ENCODE results near the gene PRX. TPM values are rescaled to one million over a fixed set of nuclear protein-coding genes. Genes with fewer than 3 reads are reported as not detected.

Gene PRX, protein sequence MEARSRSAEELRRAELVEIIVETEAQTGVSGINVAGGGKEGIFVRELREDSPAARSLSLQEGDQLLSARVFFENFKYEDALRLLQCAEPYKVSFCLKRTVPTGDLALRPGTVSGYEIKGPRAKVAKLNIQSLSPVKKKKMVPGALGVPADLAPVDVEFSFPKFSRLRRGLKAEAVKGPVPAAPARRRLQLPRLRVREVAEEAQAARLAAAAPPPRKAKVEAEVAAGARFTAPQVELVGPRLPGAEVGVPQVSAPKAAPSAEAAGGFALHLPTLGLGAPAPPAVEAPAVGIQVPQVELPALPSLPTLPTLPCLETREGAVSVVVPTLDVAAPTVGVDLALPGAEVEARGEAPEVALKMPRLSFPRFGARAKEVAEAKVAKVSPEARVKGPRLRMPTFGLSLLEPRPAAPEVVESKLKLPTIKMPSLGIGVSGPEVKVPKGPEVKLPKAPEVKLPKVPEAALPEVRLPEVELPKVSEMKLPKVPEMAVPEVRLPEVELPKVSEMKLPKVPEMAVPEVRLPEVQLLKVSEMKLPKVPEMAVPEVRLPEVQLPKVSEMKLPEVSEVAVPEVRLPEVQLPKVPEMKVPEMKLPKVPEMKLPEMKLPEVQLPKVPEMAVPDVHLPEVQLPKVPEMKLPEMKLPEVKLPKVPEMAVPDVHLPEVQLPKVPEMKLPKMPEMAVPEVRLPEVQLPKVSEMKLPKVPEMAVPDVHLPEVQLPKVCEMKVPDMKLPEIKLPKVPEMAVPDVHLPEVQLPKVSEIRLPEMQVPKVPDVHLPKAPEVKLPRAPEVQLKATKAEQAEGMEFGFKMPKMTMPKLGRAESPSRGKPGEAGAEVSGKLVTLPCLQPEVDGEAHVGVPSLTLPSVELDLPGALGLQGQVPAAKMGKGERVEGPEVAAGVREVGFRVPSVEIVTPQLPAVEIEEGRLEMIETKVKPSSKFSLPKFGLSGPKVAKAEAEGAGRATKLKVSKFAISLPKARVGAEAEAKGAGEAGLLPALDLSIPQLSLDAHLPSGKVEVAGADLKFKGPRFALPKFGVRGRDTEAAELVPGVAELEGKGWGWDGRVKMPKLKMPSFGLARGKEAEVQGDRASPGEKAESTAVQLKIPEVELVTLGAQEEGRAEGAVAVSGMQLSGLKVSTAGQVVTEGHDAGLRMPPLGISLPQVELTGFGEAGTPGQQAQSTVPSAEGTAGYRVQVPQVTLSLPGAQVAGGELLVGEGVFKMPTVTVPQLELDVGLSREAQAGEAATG (N-terminal part only)
- 1 to 10 TPM; 1.5 to 5.0 (median 2.6) TPM for total RNA-seq

DNA sequence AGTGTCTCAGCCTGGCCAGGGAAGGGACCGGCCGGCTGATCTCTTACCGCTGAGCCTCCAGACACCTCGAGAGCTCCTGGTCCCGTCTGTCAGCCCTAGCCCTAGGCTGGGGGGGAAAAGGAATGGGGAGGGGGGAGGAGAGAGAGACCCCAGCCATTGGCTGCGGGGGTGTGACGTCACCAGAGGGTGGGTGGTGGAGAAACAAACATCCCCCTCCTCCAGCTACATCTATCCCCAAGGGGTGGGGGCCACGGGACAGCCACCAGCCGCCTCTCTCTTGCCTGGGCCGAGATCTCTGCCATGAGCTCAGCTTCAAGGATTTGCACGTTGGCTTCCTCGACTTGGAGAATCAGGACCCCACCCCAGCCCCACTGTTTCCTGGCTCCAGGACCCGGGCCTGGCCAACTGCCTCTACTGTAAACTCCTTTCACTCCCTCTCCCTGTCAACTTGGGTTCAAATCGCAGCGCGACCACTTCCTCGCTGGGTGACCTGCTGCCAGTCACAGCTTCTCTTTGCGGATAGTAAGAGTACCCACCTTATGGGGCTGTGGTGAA is at the start of gene PRX:
TSS of gene PRX (minus strand) at position 88 of the 555 bp plus-strand sequence. CDS start 5,446 bp downstream, outside the sequence.
- WGBS, 2 donors (ENCODE audit: low coverage in 1 of 2): 46 to 63% methylated on average over 5 to 18 of the region's 18 CpGs
- Histone ChIP-seq H3K27me3 (no peaks in the 10 kb centered on the region), H3K27ac (peak within 1 kb of the TSS in 1 of 4 donors; percentile 51), H3K9me3 (no peaks in the 10 kb centered on the region), H3K36me3 (no peaks in the 10 kb centered on the region), H3K4me1 (peaks cover 0 to 11% (median 0%) of the 10 kb centered on the region in 4 donors), H3K4me3 (no peak within 1 kb of the TSS)
- no peak for DNase-seq
- TF ChIP-seq POLR2A (IDR thresholded peaks at IDR 0.05) (no peak), POLR2AphosphoS5 (IDR thresholded peaks at IDR 0.05) (no peak), EP300 (IDR thresholded peaks at IDR 0.05; ENCODE audit: low read depth) (no peak)
- TF ChIP-seq, protein P1, sequence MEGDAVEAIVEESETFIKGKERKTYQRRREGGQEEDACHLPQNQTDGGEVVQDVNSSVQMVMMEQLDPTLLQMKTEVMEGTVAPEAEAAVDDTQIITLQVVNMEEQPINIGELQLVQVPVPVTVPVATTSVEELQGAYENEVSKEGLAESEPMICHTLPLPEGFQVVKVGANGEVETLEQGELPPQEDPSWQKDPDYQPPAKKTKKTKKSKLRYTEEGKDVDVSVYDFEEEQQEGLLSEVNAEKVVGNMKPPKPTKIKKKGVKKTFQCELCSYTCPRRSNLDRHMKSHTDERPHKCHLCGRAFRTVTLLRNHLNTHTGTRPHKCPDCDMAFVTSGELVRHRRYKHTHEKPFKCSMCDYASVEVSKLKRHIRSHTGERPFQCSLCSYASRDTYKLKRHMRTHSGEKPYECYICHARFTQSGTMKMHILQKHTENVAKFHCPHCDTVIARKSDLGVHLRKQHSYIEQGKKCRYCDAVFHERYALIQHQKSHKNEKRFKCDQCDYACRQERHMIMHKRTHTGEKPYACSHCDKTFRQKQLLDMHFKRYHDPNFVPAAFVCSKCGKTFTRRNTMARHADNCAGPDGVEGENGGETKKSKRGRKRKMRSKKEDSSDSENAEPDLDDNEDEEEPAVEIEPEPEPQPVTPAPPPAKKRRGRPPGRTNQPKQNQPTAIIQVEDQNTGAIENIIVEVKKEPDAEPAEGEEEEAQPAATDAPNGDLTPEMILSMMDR (IDR thresholded peaks at IDR 0.05): no peak
- in situ Hi-C loops (cut with MboI; ENCODE audit: low pct_ligation_motif_present in 1 of 4, low pct_unique_long_range_greater_than_20kb in 1 of 4, low sequenced_read_pairs in 3 of 4): loop anchor here in 1 of 4 donors (25.0 kb wide), 1 partner anchor 126 kb away; the partner anchor contains the start of gene AKT2
- intact Hi-C loops (cut with DNase I; ENCODE audit: low total_unique reads): no loop called here

DNA sequence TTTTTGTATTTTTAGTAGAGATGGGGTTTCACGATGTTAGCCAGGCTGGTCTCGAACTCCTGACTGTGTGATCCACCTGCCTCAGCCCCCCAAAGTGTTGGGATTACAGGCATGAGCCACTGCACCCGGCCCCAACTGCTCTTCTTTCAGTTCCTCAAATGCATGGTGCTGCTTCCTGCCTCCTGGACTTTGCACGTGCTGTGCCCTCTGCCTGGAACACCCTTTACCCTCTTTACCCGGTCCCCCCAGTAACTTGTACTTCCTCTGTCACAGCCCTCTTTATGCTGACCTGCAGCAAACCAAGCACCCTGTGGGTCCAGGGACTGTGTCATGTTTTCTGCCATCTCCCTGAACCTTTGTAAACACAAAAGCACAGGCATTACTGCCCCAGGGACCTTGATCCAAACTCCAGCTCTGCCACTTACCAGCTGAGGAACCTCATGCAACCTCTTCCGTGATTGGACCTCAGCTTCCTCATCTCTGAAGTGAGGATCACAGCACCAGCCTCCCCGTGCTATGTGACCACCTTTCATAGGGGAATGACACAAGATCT is 48.6 kb upstream of the PRX start:
- peak; percentile 43 for DNase-seq

DNA sequence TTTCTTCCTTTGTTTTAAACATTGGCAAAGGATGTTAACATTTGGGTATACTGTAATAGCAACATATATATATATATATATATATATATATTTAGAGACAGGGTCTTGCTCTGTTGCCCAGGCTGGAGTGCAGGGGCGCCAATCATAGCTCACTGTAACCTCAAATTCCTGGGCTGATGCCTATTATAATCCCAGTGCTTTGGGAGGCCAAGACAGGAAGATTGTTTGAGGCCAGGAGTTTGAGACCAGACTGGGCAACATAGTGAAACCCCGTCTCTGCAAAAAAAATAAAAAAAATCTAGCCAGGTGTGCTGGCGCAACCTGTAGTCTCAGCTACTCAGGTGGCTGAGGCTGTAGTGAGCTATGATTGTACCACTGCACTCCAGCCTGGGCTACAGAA is 47.0 kb upstream of the PRX start:
- in situ Hi-C loops (cut with MboI; ENCODE audit: low pct_ligation_motif_present in 1 of 4, low pct_unique_long_range_greater_than_20kb in 1 of 4, low sequenced_read_pairs in 3 of 4) (no loop called here), intact Hi-C loops (cut with DNase I; ENCODE audit: low total_unique reads) (no loop called here)

More for the DNA sequence above, 48.6 kb upstream of the PRX start:
- in situ Hi-C loops (cut with MboI; ENCODE audit: low pct_ligation_motif_present in 1 of 4, low pct_unique_long_range_greater_than_20kb in 1 of 4, low sequenced_read_pairs in 3 of 4) (no loop called here), intact Hi-C loops (cut with DNase I; ENCODE audit: low total_unique reads) (no loop called here)
- H3K27ac ChIP-seq: peak overlapping the region; percentile 1 to 30 (median 16)
- H3K36me3 ChIP-seq: peaks cover 0 to 6% (median 3%) of the 10 kb centered on the region in 4 donors
- H3K4me1 ChIP-seq: peaks cover 10 to 26% (median 25%) of the 10 kb centered on the region in 4 donors
- TF ChIP-seq POLR2AphosphoS5 (IDR thresholded peaks at IDR 0.05): no peak
- no peak for TF ChIP-seq EP300 (IDR thresholded peaks at IDR 0.05; ENCODE audit: low read depth)
- no peak for TF ChIP-seq POLR2A (IDR thresholded peaks at IDR 0.05)
- TF ChIP-seq, protein P1 (IDR thresholded peaks at IDR 0.05): no peak
- WGBS, 2 donors (ENCODE audit: low coverage in 1 of 2): 60% methylated on average over 7 of the region's 7 CpGs; no CpG with 5 or more reads in 1 of the 2 donors
- H3K9me3 ChIP-seq: no peaks in the 10 kb centered on the region
- H3K27me3 ChIP-seq: no peaks in the 10 kb centered on the region
- no peak overlapping the region for H3K4me3 ChIP-seq

More for the DNA sequence above, 47.0 kb upstream of the PRX start:
- Histone ChIP-seq H3K27me3 (no peaks in the 10 kb centered on the region), H3K9me3 (no peaks in the 10 kb centered on the region), H3K4me1 (peaks cover 4 to 22% (median 17%) of the 10 kb centered on the region in 4 donors), H3K27ac (no peak overlapping the region), H3K4me3 (no peak overlapping the region), H3K36me3 (peaks cover 0 to 6% (median 3%) of the 10 kb centered on the region in 4 donors)
- no peak for TF ChIP-seq EP300 (IDR thresholded peaks at IDR 0.05; ENCODE audit: low read depth)
- TF ChIP-seq POLR2A (IDR thresholded peaks at IDR 0.05): no peak
- TF ChIP-seq POLR2AphosphoS5 (IDR thresholded peaks at IDR 0.05): no peak
- TF ChIP-seq, protein P1 (IDR thresholded peaks at IDR 0.05): no peak
- no peak for DNase-seq
- 92% methylated on average over 3 of the region's 3 CpGs for WGBS, 2 donors (ENCODE audit: low coverage in 1 of 2)

Data from transverse colon (tissue), 4 donors.